Activated T-cell treated with anti-CD3 and anti-CD28 coated beads, Interleukin-2, amount 50 U/mL, for 1 hour (primary cell): ENCODE data around the gene DLGAP4.
"Not testable (repeated sequence)": the region's sequence is repeated elsewhere in the genome, so short reads cannot be mapped to it uniquely, and the experiment has no call there.

Experiments
- DNase-seq: peaks from one replicate; pipeline ENCODE4 v3.0.0-alpha.2; 2020

The DLGAP4 gene

GRCh38 chr20:36359668-36360406 lies 53.7 kb downstream of the DLGAP4 start:
- DNase-seq = no peak

- DNase-seq = no peak
These were observed 54.3 kb downstream of the DLGAP4 start for GRCh38 chr20:36360429-36360828.

- DNase-seq = no peak
These were observed 55.3 kb downstream of the DLGAP4 start for GRCh38 chr20:36361406-36361805.

GRCh38 chr20:36362261-36362660 lies 56.1 kb downstream of the DLGAP4 start:
- DNase-seq = no peak

GRCh38 chr20:36362978-36363713 lies 57.0 kb downstream of the DLGAP4 start:
- DNase-seq = no peak

GRCh38 chr20:36364506-36364905 lies 58.4 kb downstream of the DLGAP4 start:
- no peak for DNase-seq

- DNase-seq = no peak
These were observed 60.7 kb downstream of the DLGAP4 start for GRCh38 chr20:36366623-36367369.

GRCh38 chr20:36367370-36367745 lies 61.2 kb downstream of the DLGAP4 start:
- no peak for DNase-seq

GRCh38 chr20:36367907-36368799 lies 62.0 kb downstream of the DLGAP4 start:
- DNase-seq = no peak

- DNase-seq = no peak
These were observed 62.7 kb downstream of the DLGAP4 start for GRCh38 chr20:36368869-36369268.

- DNase-seq = no peak
These were observed 63.6 kb downstream of the DLGAP4 start for GRCh38 chr20:36369739-36370138.

- no peak for DNase-seq
These were observed 65.1 kb downstream of the DLGAP4 start for GRCh38 chr20:36370991-36371790.

- DNase-seq = no peak
These were observed 66.5 kb downstream of the DLGAP4 start for GRCh38 chr20:36372666-36373065.

- DNase-seq = no peak
These were observed 67.0 kb downstream of the DLGAP4 start for GRCh38 chr20:36373089-36373488.

GRCh38 chr20:36374995-36375394 lies 68.9 kb downstream of the DLGAP4 start:
- DNase-seq = no peak

GRCh38 chr20:36377348-36378326 lies 71.5 kb downstream of the DLGAP4 start:
- DNase-seq = no peak

GRCh38 chr20:36378686-36379085 lies 72.5 kb downstream of the DLGAP4 start:
- no peak for DNase-seq

- DNase-seq = not testable (repeated sequence)
These were observed 73.8 kb downstream of the DLGAP4 start for GRCh38 chr20:36379914-36380313.

GRCh38 chr20:36384022-36384619 lies 78.0 kb downstream of the DLGAP4 start:
- peak; percentile 25 for DNase-seq

- no peak for DNase-seq
These were observed 79.4 kb downstream of the DLGAP4 start for GRCh38 chr20:36385503-36385902.
